HL-60 (cell line): ENCODE results near the gene HYAL3.

Experiments
- DNase-seq, 2 experiments: peaks; one replicate each; pipeline ENCODE4 v3.0.0-alpha.2; 2010 to 2020; ENCODE audit warnings: low read depth in 1 of 2, low spot score in 1 of 2
- H3K27ac ChIP-seq: fragments of 250-450 bp; sonication (Bioruptor Pico); replicated peaks from 2 replicates; pipeline ENCODE4 v1.5.1; 2020; ENCODE audit warnings: mild to moderate bottlenecking, moderate library complexity
- H3K27me3 ChIP-seq: fragments of 250-450 bp; sonication (Bioruptor Pico); 2 replicates; pipeline ENCODE4 v1.5.1; 2021; ENCODE audit warnings: mild to moderate bottlenecking, moderate library complexity; ENCODE audit not compliant: insufficient read depth, poor library complexity, severe bottlenecking
- H3K4me3 ChIP-seq: replicated peaks from 2 replicates; pipeline ENCODE4 v1.5.1; 2011; ENCODE audit warnings: mild to moderate bottlenecking, control low read depth, low read length; ENCODE audit not compliant: insufficient read depth
- GABPA ChIP-seq: IDR thresholded peaks from 2 replicates; pipeline ENCODE4 v1.6.1; 2012; ENCODE audit warnings: low read depth
- POLR2AphosphoS5 ChIP-seq: IDR thresholded peaks from 2 replicates; pipeline ENCODE4 v1.6.1; 2012; ENCODE audit warnings: low read depth
- SPI1 ChIP-seq: IDR thresholded peaks from 2 replicates; pipeline ENCODE4 v1.6.1; 2012; ENCODE audit warnings: low read depth, mild to moderate bottlenecking, borderline replicate concordance
- long read RNA-seq: library from polyadenylated mRNA; unstranded; transcript quantifications from one replicate; pipeline ENCODE4 v2.0.0, GENCODE V29; 2020
- TF ChIP-seq, protein P1 (sequence below): IDR thresholded peaks from 2 replicates; pipeline ENCODE4 v1.6.1; 2012; ENCODE audit warnings: low read depth; ENCODE audit not compliant: insufficient replicate concordance
- TF ChIP-seq, protein P2 (sequence below): IDR thresholded peaks from one replicate; pipeline ENCODE4 v1.5.1; 2011; ENCODE audit warnings: low read length, control low read depth, inconsistent platforms; ENCODE audit not compliant: insufficient read depth

The HYAL3 gene, protein sequence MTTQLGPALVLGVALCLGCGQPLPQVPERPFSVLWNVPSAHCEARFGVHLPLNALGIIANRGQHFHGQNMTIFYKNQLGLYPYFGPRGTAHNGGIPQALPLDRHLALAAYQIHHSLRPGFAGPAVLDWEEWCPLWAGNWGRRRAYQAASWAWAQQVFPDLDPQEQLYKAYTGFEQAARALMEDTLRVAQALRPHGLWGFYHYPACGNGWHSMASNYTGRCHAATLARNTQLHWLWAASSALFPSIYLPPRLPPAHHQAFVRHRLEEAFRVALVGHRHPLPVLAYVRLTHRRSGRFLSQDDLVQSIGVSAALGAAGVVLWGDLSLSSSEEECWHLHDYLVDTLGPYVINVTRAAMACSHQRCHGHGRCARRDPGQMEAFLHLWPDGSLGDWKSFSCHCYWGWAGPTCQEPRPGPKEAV
- long read RNA-seq, transcript HYAL3-201 (4 exons, 1,942 nt): major isoform, 5 of 12 reads
- long read RNA-seq, partial matches to known transcripts: 0 of 12 reads
- long read RNA-seq, other reads (novel, unspliced or antisense): 6 of 12 reads

DNA sequence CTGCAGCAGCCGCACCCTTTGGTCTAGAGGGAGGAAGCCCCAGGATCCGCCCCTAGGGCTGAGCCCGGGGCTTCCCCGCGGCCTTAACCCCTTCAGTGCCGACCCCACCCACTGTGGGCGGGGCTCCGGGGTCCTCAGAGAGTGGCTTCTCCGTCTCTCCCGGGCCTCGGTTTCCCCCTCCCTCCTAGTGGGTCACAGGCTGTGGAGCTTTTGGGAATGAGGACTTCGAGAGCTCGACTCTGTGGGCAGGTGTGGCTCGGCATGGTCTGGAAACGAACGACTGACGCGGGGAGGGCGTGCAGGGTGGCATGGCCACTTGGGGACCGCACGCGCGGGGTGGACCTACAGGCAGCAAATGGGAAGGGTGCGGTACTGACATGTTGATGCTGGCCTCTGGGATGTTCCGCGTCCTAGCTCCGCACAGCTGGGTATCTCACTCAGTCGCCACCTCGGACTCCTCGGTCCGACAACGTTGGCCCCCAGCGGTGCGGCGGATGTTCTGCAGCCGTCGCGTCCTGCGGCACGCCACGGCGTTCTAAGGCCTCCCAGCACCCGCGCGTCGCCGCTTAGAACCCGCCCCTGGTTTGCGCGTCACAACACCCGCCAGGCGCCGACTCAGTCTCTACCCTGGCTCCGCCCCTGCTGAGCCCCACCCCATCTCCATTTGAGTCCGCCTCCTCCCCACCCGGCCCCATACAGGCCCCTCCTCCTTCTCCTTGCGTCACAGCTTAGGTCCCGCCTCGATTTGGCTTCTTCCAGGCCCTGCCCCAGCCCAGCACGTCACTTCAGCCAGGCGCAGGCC is at the start of gene HYAL3, which contains the start of gene NAA80:
HYAL3 (minus strand) TSS at position 570 of the 802 bp plus-strand sequence. CDS start 3,803 bp downstream, outside the sequence.
NAA80 (minus strand) TSS at position 570 of the 802 bp plus-strand sequence. CDS start 1,942 bp downstream, outside the sequence.
- peak within 1 kb of the TSS; percentile 89 for H3K27ac ChIP-seq
- peak within 1 kb of the TSS; percentile 69 for H3K4me3 ChIP-seq
- TF ChIP-seq, protein P1, sequence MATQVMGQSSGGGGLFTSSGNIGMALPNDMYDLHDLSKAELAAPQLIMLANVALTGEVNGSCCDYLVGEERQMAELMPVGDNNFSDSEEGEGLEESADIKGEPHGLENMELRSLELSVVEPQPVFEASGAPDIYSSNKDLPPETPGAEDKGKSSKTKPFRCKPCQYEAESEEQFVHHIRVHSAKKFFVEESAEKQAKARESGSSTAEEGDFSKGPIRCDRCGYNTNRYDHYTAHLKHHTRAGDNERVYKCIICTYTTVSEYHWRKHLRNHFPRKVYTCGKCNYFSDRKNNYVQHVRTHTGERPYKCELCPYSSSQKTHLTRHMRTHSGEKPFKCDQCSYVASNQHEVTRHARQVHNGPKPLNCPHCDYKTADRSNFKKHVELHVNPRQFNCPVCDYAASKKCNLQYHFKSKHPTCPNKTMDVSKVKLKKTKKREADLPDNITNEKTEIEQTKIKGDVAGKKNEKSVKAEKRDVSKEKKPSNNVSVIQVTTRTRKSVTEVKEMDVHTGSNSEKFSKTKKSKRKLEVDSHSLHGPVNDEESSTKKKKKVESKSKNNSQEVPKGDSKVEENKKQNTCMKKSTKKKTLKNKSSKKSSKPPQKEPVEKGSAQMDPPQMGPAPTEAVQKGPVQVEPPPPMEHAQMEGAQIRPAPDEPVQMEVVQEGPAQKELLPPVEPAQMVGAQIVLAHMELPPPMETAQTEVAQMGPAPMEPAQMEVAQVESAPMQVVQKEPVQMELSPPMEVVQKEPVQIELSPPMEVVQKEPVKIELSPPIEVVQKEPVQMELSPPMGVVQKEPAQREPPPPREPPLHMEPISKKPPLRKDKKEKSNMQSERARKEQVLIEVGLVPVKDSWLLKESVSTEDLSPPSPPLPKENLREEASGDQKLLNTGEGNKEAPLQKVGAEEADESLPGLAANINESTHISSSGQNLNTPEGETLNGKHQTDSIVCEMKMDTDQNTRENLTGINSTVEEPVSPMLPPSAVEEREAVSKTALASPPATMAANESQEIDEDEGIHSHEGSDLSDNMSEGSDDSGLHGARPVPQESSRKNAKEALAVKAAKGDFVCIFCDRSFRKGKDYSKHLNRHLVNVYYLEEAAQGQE: no peak
- peak; percentile 53; the same call in 1 of the 2 replicates for TF ChIP-seq SPI1
- TF ChIP-seq POLR2AphosphoS5: peak; percentile 55; the same call in 1 of the 2 replicates
- TF ChIP-seq, protein P2, sequence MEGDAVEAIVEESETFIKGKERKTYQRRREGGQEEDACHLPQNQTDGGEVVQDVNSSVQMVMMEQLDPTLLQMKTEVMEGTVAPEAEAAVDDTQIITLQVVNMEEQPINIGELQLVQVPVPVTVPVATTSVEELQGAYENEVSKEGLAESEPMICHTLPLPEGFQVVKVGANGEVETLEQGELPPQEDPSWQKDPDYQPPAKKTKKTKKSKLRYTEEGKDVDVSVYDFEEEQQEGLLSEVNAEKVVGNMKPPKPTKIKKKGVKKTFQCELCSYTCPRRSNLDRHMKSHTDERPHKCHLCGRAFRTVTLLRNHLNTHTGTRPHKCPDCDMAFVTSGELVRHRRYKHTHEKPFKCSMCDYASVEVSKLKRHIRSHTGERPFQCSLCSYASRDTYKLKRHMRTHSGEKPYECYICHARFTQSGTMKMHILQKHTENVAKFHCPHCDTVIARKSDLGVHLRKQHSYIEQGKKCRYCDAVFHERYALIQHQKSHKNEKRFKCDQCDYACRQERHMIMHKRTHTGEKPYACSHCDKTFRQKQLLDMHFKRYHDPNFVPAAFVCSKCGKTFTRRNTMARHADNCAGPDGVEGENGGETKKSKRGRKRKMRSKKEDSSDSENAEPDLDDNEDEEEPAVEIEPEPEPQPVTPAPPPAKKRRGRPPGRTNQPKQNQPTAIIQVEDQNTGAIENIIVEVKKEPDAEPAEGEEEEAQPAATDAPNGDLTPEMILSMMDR: no peak
- no peak for TF ChIP-seq GABPA
- peak; percentile 100 for DNase-seq
- no peaks in the 10 kb centered on the region for H3K27me3 ChIP-seq

DNA sequence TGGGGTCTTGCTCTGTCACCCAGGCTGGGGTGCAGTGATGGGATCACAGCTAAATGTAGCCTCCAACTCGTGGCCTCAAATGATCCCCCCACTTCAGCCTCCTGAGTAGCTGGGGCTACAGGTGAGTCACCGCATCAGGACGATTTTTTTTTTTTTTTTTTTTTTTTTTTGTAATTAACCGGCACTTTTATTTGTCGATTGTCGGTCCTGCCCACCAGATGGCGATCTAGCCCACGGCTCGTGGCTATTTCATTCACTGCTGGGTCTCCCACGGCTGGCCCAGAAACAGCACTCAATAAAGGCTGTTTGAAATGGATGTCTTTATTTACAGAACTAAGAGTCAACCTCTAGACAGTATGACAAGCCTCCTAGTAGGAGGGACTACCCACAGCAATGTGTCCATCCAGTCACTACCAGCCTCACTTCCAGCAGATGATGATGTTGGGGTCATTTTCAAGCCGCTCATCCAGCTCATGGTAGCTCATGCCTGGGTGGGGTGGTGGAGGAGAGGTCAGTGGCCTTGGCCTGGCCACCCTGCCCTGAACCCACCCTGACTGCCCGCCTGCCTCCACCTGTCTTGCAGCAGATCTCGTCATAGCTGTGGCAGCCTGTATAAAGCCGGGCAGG is 48.1 kb upstream of the HYAL3 start:
- TF ChIP-seq, protein P2: peak; percentile 23
- TF ChIP-seq SPI1 (no peak), GABPA (no peak)
- no peaks in the 10 kb centered on the region for H3K27me3 ChIP-seq
- no peak overlapping the region for H3K4me3 ChIP-seq
- no peak overlapping the region for H3K27ac ChIP-seq
- peak in 1 of 2 experiments; percentile 73 for DNase-seq

DNA sequence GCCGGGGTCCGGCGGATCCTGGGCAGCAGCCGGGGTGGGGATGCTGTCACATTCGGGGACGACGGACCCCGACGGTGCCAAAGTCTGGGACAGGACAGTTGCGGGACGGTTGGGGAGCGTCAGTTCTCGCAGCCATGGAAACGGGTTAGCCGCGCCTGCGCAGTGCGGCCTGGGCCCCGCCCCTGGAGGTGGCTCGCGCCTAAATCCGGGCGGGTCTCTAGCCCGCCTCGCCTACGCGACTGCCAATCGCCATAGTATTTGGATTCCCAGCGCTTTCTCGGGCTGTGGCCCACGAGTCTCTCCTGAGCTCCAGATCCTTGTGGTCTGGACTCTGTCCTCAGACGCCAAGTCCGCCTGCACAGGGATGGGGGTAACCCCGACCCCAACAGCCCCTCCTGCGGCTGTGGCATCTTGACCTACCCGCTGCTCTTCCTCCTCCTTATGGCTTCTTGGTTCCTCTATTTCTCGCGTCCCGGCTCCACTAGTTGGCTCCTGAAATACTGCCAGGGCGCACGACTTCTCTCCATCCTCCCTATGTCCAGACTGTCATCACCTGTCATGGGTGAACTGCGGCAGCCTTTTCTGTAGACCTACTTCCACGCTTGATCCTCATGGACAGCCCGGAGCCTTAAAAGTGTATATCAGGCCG is 46.5 kb upstream of the HYAL3 start, which contains the start of gene ZMYND10:
ZMYND10 (minus strand) TSS at position 147 of the 649 bp plus-strand sequence. CDS start 153 bp downstream, outside the sequence.
- no peaks in the 10 kb centered on the region for H3K27me3 ChIP-seq
- H3K4me3 ChIP-seq: peak within 1 kb of the TSS; percentile 39
- peak in 1 of 2 experiments; percentile 74 for DNase-seq
- 0 out of 2 replicates have a peak within 1 kb of the TSS, but pooled peaks have one; percentile 32 for H3K27ac ChIP-seq
- TF ChIP-seq, protein P1: no peak
- TF ChIP-seq POLR2AphosphoS5 (no peak), SPI1 (no peak), GABPA (no peak)
- TF ChIP-seq, protein P2: no peak
